Astrocyte of the spinal cord (primary cell): ENCODE results near the gene MIER2.
"Not testable (repeated sequence)": the region's sequence is repeated elsewhere in the genome, so short reads cannot be mapped to it uniquely, and the experiment has no call there.

ENCODE experiments used
- DNase-seq: peaks from one replicate; pipeline ENCODE4 v3.0.0; 2011; ENCODE audit warnings: low read depth, low spot score
- H3K4me3 ChIP-seq: 2 replicates; pipeline ENCODE4 v1.5.1; 2011; ENCODE audit warnings: low read depth, mild to moderate bottlenecking, low read length, moderate library complexity
- CTCF ChIP-seq: IDR thresholded peaks from 2 replicates; pipeline ENCODE4 v1.5.1; 2012; ENCODE audit warnings: low read depth, mild to moderate bottlenecking, low read length, inconsistent platforms
- in situ Hi-C: cut with HindIII; loops from 2 replicates; pipeline ENCODE4 v1.10.0; 2017; ENCODE audit warnings: low sequenced_read_pairs

Gene MIER2

GRCh38 chr19:344625-345319 lies at the start of gene MIER2:
MIER2 (minus strand) TSS chr19:344796; CDS start chr19:344782, 14 bp downstream.
- TF ChIP-seq CTCF = no peak
- H3K4me3 ChIP-seq = peak within 1 kb of the TSS; percentile 60
- peak; percentile 69 for DNase-seq
- in situ Hi-C loops = no loop called here

GRCh38 chr19:393560-393959 lies 49.0 kb upstream of the MIER2 start:
- in situ Hi-C loops, DNase-seq, H3K4me3 ChIP-seq: not testable (repeated sequence)

GRCh38 chr19:392375-392970 lies 47.9 kb upstream of the MIER2 start:
- in situ Hi-C loops = no loop called here
- TF ChIP-seq CTCF = no peak

GRCh38 chr19:391726-392374 lies 47.3 kb upstream of the MIER2 start:
- in situ Hi-C loops = no loop called here
- no peak overlapping the region for H3K4me3 ChIP-seq
- no peak for TF ChIP-seq CTCF
- DNase-seq = no peak

More at GRCh38 chr19:392375-392970, 47.9 kb upstream of the MIER2 start:
- no peak for DNase-seq
- no peak overlapping the region for H3K4me3 ChIP-seq

- TF ChIP-seq CTCF = no peak
- in situ Hi-C loops = no loop called here
- DNase-seq = no peak
- no peak overlapping the region for H3K4me3 ChIP-seq
These were observed 46.6 kb upstream of the MIER2 start for GRCh38 chr19:391207-391557.

GRCh38 chr19:390386-391206 lies 46.0 kb upstream of the MIER2 start:
- in situ Hi-C loops = no loop called here
- no peak for TF ChIP-seq CTCF
- DNase-seq = no peak
- H3K4me3 ChIP-seq = no peak overlapping the region
